ENCODE data around the gene MYOD1.

MYOD1 gene

DNA sequence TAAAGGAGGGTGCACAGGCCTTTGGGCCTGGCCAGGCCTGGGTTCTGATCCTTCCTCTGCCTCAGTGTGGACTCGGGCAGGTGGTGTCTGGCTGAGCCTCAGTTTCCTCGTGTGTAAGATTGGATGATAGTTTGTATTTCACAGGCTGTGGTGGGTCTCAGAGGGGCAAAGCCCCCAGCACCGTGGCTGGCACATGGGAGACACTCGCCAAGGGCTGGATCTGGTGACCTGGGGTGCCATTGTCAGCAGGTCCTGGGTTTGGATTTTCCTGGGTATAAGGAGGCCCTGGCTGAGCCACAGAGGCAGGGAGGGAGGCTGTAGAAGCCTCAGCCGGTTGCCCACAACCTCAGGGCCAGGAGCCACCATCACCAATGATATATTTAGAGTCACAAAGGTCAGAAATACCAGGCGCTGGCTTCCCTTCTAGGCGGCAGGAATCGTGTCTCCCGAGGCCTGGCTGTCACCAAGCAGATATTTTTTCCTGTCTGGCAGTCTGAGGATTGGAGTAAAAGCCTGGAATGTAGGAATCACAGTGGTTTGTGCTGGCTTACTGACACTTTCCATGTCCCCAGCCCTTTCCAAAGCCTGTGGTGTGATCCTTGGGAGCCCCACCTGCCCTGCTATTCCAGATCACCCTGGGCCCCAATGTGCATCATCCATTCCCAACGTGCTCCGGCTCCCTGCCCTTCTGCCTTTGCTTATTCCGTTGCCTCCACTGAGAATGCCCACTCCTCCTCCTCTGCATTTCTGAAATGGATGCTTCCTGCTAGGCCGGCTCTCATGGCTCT lies 30.8 kb downstream of the MYOD1 start:
- DNase-seq (ENCODE audit: low read depth), result no peak
- TF ChIP-seq, protein P1, sequence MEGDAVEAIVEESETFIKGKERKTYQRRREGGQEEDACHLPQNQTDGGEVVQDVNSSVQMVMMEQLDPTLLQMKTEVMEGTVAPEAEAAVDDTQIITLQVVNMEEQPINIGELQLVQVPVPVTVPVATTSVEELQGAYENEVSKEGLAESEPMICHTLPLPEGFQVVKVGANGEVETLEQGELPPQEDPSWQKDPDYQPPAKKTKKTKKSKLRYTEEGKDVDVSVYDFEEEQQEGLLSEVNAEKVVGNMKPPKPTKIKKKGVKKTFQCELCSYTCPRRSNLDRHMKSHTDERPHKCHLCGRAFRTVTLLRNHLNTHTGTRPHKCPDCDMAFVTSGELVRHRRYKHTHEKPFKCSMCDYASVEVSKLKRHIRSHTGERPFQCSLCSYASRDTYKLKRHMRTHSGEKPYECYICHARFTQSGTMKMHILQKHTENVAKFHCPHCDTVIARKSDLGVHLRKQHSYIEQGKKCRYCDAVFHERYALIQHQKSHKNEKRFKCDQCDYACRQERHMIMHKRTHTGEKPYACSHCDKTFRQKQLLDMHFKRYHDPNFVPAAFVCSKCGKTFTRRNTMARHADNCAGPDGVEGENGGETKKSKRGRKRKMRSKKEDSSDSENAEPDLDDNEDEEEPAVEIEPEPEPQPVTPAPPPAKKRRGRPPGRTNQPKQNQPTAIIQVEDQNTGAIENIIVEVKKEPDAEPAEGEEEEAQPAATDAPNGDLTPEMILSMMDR (IDR thresholded peaks at IDR 0.05; ENCODE audit: low read depth, low read length, missing control alignments), result no peak
- no peak overlapping the region for H3K4me3 ChIP-seq (ENCODE audit: low read depth, low read length)

DNA sequence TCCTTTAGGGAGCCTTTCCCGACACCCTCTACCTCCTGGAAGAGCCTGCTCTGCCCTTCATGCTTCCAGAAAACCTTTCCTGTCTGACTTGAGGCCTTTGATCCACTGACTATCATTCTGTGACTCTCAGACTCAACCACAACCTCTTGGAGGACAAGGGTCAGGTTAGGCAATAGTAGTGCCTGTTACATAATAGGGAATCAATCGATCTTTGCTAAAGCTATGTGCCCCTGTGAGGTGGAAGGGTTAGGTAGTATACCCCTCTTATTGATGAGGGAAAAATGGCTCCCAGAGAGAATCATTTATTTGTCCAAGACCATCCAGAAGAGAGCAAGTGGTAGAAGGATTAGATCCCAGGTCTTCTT lies 31.4 kb downstream of the MYOD1 start:
- no peak for DNase-seq (ENCODE audit: low read depth)
- TF ChIP-seq, protein P1 (IDR thresholded peaks at IDR 0.05; ENCODE audit: low read depth, low read length, missing control alignments), result no peak
- no peak overlapping the region for H3K4me3 ChIP-seq (ENCODE audit: low read depth, low read length)

DNA sequence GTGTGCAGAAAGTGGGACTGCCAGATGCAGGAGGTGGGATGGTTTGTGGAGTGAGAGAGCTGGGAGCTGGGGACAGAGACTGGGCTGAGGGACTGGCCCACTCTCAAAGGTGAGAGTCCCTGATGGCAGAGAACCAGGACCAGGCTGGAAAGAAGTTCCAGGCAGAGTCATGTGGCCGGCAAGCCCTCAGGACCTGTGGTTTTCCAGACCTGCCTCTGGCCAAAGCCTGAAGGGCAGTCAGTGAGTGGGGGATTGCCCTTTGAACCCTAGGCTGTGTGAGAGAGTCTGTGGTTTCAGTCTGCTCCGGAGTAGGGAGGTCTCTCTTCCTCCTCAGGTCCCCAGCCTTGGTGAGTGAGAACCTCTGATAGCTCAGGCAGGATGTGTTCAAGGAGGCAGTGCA lies 32.2 kb downstream of the MYOD1 start:
- no peak for DNase-seq (ENCODE audit: low read depth)
- no peak overlapping the region for H3K4me3 ChIP-seq (ENCODE audit: low read depth, low read length)
- TF ChIP-seq, protein P1 (IDR thresholded peaks at IDR 0.05; ENCODE audit: low read depth, low read length, missing control alignments), result no peak

DNA sequence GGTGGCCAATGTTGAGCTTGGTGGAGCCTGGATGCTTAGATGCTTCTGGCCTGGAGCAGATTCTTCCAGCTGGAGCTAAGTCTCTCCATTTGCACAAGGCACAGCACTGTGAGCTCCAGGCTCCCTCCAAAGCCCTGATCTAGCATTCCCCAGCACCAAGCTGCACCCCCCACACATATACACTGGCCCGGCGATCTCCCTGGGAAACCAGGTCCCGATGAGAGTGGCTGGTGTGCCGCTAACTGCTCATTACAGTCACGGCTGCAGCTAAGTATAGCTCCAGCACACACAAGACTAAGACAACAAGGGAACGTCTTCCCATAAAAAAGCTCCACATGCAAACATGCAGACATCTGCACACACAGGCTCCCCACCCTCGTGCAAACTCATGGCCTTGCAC lies 32.8 kb downstream of the MYOD1 start:
- DNase-seq (ENCODE audit: low read depth), result no peak
- TF ChIP-seq, protein P1 (IDR thresholded peaks at IDR 0.05; ENCODE audit: low read depth, low read length, missing control alignments), result no peak
- no peak overlapping the region for H3K4me3 ChIP-seq (ENCODE audit: low read depth, low read length)

DNA sequence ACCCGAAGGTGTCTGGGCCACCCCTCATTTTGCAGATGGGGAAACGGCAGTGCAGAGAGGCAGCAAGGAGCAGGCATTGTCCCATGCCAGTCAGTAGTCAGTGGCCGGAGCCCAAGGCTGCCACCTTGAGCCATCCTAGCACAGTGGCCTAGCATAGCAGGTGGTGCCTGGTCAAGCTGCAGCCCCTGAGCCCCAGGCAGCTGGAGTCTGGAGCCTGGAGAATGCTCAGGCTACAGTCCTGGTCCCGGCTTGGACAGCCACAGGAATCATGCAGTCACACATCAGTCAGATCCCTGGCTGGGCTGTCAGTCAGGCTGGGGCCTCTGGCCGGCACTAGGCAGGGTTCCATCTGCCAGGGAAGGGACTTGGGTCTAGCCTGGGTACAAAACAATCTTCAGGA lies 33.8 kb downstream of the MYOD1 start:
- TF ChIP-seq, protein P1 (IDR thresholded peaks at IDR 0.05; ENCODE audit: low read depth, low read length, missing control alignments), result no peak
- DNase-seq (ENCODE audit: low read depth), result no peak
- no peak overlapping the region for H3K4me3 ChIP-seq (ENCODE audit: low read depth, low read length)

DNA sequence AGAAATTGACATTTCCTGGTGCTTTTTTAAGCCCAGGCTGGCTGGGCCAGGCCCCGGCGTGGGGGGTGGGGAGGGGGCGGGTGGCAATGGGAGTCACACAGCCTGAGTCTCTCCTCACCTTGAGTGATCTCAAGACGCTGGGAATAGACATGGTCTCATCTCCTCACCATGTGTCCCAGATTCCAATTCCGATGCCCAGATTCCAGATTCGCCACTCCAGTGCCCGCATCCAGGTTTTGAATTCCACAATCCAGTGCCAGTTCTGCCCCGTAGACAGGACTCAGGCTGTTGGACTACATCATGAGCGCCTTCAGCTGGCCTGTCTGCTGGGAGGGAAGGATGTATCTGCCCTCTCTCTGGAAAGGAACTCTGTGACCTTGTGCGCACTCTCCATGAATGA lies 34.3 kb downstream of the MYOD1 start:
- TF ChIP-seq, protein P1 (IDR thresholded peaks at IDR 0.05; ENCODE audit: low read depth, low read length, missing control alignments), result no peak
- DNase-seq (ENCODE audit: low read depth), result no peak
- H3K4me3 ChIP-seq (ENCODE audit: low read depth, low read length), result no peak overlapping the region

DNA sequence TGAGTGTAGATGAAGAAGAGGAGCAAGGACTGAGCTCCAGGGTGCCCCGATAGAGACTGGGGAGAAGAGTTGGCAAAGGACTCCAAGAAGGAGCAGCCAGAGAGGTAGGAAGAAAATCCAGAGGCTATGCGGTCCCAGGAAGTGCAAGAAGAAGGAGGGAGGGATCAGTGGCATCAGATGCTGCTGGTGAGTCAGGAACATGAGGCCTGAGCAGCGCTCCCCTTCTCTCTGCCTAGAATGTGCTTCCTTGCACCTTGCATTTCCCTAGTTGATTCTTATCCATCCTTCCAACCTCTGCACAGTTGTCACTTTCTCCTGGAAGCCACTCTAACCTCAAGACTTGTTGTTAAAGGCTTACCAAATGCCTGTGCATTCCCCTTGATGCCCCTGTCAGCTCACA lies 36.5 kb downstream of the MYOD1 start:
- H3K4me3 ChIP-seq (ENCODE audit: low read depth, low read length), result no peak overlapping the region
- TF ChIP-seq, protein P1 (IDR thresholded peaks at IDR 0.05; ENCODE audit: low read depth, low read length, missing control alignments), result no peak
- DNase-seq (ENCODE audit: low read depth), result no peak
